Vagina (tissue), 2 donors: ENCODE results near the gene VGF.

Experiments
- POLR2A ChIP-seq, 2 donors: fragments of 450-650 bp; IDR thresholded peaks; one replicate each; pipeline ENCODE4 v1.6.1; 2017; ENCODE audit warnings: antibody characterized with exemption in 2 of 2, mild to moderate bottlenecking in 2 of 2, moderate library complexity in 2 of 2
- POLR2AphosphoS5 ChIP-seq, 2 donors: sonication (generic); formaldehyde crosslinking; IDR thresholded peaks; one replicate each; pipeline ENCODE4 v1.9.0; 2017; ENCODE audit warnings: antibody characterized with exemption in 2 of 2, mild to moderate bottlenecking in 2 of 2, low read depth in 1 of 2; ENCODE audit not compliant: insufficient read depth in 1 of 2
- TF ChIP-seq, protein P1 (sequence below), 3 experiments: fragments of 450-650 bp in 2 of 3; fragments of 200-600 bp in 1 of 3; sonication (generic) in 1 of 3; IDR thresholded peaks; one replicate each; pipeline ENCODE4 v1.5.1; 2017 to 2019; ENCODE audit warnings: antibody characterized with exemption in 3 of 3, mild to moderate bottlenecking in 2 of 3, moderate library complexity in 2 of 3

- TF ChIP-seq, protein P1, sequence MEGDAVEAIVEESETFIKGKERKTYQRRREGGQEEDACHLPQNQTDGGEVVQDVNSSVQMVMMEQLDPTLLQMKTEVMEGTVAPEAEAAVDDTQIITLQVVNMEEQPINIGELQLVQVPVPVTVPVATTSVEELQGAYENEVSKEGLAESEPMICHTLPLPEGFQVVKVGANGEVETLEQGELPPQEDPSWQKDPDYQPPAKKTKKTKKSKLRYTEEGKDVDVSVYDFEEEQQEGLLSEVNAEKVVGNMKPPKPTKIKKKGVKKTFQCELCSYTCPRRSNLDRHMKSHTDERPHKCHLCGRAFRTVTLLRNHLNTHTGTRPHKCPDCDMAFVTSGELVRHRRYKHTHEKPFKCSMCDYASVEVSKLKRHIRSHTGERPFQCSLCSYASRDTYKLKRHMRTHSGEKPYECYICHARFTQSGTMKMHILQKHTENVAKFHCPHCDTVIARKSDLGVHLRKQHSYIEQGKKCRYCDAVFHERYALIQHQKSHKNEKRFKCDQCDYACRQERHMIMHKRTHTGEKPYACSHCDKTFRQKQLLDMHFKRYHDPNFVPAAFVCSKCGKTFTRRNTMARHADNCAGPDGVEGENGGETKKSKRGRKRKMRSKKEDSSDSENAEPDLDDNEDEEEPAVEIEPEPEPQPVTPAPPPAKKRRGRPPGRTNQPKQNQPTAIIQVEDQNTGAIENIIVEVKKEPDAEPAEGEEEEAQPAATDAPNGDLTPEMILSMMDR (IDR thresholded peaks at IDR 0.05), result no peak
- TF ChIP-seq POLR2AphosphoS5 (IDR thresholded peaks at IDR 0.05; ENCODE audit: insufficient read depth in 1 of 2, low read depth in 1 of 2) (no peak), POLR2A (IDR thresholded peaks at IDR 0.05) (no peak)
These were observed 13.3 kb downstream of the VGF start for GRCh38 chr7:101151908-101152651.
